ENCODE measurements around the gene MYO1A.

Gene MYO1A

GRCh38 chr12:56979628-56980027, 70.3 kb downstream of the MYO1A start:
- Histone ChIP-seq H4K20me1 (ENCODE audit: insufficient read depth, low read length) (no peaks in the 10 kb centered on the region), H3K9ac (ENCODE audit: low read length) (no peak overlapping the region), H3K4me2 (ENCODE audit: low read depth, low read length) (no peak overlapping the region), H3K27ac (ENCODE audit: low read length) (peak overlapping the region; percentile 19; the same call in 1 of the 2 replicates), H3F3A (ENCODE audit: insufficient read depth, low read length) (no peaks in the 10 kb centered on the region), H3K4me3 (ENCODE audit: low read length) (no peak overlapping the region), H2AFZ (ENCODE audit: low read length) (no peak overlapping the region), H3K4me1 (ENCODE audit: low read length) (peaks cover 11% of the 10 kb centered on the region), H3K79me2 (ENCODE audit: low read length) (no peaks in the 10 kb centered on the region), H3K9me2 (replicated peaks; ENCODE audit: insufficient read depth, low read length) (no peaks in the 10 kb centered on the region), H3K27me3 (replicated peaks; ENCODE audit: insufficient read depth, low read length) (no peaks in the 10 kb centered on the region), H3K36me3 (replicated peaks; ENCODE audit: insufficient read depth, low read length) (no peaks in the 10 kb centered on the region), H3K9me3 (replicated peaks; ENCODE audit: insufficient read depth, low read length) (no peaks in the 10 kb centered on the region)
- TF ChIP-seq EZH2 (optimal IDR thresholded peaks at IDR 0.05; ENCODE audit: low read depth, low read length) (no peak), CTCF (IDR thresholded peaks at IDR 0.05; ENCODE audit: low read length) (no peak), EZH2phosphoT487 (IDR thresholded peaks at IDR 0.05; ENCODE audit: low read length) (no peak)
- peak; percentile 51 for DNase-seq

Measured in MM.1S (cell line).